CD4-positive, alpha-beta T cell treated with Interleukin-1 beta for 1 hour (primary cell): ENCODE measurements around the gene VTI1A.

Source experiments
- DNase-seq, 2 donors: peaks; one replicate each; pipeline ENCODE4 v3.0.0-alpha.2; 2020 to 2022

Gene VTI1A

DNA sequence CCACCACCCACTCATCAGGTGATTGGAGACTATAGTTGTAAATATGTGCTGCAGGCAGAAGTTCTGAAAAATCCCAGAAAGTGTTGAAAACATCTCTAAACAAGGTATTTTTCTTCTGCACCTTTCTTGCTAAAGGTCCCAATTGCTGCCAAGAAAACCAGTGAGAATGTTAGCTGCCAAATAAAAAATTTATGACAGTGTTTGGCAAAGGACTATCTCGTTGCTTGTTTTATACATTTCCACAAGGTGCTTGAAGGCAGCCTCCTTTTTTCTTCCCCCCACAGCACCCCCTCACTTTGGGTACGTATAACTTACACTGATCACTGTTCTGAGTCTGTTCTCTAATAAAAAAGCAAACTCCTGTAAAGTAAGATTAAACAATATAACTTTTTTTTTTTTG, 344.4 kb downstream of the VTI1A start:
- no peak for DNase-seq

DNA sequence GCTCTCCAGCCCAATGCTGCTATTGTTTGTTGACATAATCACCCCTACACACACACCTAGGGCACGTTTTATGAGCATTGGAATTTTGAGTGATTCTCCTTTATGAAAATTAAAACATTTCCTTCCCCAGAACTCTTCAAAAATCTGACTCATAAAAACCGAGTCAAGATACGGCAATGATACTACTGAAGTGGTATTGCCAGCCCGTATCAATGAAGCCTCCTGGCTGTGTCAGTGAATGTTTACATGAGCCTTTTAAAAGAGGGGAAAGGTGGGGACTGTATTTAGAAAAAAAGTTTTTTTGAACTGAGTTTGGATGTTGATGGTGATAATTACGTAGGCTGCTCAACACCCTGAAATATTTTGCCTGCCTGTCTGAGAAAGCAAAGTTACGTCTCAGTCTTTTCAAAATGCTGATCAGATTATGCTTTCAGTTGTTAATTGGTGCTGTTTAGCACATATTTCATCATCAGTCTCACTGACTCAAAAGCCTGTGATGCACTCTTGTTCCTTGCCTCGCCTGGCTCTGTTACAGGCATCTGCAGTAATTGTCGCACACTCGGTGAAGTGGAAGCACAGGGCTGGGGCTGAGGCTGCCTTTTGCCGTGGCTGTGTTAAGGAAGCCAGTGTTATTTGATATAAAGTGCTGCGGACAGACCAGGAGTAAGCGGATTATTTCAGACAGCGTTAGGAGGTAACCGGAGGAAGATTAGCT, 345.6 kb downstream of the VTI1A start:
- DNase-seq, result no peak

DNA sequence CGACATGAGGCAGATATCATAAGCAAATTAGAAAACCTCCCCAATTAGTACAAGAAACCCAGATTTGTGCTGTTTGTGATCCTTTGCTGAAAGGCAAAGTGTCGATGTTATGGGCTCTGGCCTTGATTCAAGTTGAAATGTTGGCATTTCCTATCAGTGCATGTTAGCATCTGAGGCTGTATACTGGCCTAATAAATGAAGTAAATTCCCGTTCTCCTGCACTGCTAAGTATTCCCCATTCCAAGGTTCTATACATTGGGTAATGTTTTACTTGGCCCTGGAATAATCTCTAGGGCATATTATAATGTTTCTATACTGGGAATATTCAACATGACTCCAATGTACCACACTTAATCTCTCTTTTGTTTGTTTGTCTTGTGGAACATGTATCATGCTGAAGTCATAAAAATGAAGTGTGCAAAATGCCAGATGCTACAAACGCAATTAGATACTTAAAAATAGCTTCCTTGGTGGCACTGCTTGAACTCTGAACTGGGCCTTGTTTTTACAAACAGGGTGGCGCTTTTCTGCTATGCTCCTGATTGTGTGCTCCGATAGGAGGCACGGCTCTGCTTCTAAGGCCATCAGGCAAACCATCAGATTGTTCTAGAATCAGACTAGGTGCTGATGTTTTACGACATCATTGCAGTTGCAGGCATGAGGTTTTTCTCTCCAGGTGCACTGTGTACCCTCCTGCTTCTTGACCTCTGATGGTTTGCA, 346.3 kb downstream of the VTI1A start:
- DNase-seq, result no peak

DNA sequence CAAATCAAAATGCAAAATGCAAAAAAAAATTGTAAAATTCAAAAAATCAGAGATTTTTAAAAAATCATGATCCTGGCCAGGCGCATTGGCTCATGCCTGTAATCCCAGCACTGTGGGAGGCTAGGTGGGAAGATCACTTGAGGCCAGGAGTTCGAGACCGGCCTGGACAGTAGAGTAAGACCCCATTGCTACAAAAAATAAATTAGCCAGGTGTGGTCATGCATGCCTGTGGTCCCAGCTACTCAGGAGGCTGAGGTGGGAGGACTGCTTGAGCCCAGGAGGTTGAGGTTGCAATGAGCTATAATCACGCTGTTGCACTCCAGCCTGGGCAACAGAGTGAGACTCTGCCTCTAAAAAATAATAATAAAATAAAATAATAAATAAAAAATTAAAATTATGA, 347.2 kb downstream of the VTI1A start:
- no peak for DNase-seq

DNA sequence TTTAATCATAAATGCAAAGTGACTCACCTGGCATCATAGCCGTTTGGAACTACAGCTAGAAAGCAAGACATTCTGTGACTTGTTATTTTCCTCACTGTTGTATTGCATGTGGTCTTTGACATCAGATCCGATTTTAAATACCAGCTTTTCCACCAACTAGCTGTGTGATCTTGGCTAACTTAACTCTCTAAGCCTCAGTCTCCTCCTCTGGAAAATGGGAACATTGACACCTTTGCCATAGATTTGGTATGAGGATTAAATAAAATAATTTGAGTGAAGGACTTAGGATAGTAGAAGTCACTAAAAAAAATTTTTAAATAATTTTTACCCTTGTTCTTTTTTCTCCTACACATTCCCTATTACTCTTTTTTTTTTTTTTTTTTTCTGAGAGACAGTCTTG, 348.1 kb downstream of the VTI1A start:
- DNase-seq, result no peak

DNA sequence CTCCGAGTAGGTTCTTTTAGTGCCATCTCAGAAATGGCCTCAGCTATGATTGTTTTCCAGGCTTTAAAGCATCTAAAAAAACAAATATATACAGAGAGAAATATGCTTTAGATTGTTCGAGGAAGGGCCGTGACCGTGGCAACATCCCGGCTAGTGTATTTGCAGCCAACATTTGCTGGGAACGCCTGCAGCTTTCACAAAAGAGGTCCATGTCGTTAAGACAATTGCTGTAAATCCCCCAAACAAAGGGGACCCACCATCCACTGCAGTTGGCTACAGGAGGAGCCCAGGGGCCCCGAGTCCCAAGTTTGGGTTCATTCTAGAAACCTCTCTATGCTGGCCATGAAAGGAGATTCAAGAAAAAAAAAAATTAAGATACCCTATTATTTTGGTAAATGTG, 350.2 kb downstream of the VTI1A start:
- DNase-seq, result no peak

DNA sequence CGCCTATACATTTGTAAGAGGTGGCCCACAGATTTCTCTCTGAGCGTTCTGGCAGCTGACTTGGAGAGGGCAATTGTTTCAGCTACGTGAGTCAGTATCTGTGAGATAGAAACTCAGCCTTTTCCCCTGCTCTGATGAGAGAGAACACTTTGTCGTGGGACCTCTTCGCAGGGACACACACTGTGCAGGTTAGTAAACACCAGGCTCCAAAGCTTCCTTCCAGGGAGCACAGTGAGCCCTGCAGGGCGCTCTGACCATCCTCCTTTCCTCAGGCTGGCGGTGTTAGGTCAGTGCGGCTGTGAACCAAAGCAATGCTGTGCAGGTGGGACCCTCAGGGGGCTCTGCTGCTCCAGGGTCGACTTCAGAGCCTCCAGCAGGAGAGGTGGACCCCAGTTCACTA, 350.8 kb downstream of the VTI1A start:
- DNase-seq, result no peak

DNA sequence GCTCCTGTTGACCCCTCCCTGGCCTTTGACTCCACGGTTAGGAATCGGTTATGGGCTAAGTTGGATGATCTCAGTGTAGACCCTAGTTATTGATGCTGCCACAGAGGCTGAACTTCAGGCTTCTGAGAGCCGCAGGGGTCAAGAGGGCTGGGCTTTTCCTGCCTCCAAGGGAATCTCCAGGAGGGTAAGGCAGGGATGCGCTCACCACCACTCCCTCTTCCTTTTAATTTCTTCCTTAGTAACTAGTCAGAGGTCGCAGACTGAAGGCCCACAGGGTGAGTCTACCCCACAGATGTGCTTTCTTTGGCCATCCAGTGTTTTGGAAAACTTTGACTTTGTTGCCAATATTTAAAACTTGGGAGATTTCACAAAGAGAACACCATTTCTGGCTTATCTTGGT, 352.0 kb downstream of the VTI1A start:
- DNase-seq, result no peak

DNA sequence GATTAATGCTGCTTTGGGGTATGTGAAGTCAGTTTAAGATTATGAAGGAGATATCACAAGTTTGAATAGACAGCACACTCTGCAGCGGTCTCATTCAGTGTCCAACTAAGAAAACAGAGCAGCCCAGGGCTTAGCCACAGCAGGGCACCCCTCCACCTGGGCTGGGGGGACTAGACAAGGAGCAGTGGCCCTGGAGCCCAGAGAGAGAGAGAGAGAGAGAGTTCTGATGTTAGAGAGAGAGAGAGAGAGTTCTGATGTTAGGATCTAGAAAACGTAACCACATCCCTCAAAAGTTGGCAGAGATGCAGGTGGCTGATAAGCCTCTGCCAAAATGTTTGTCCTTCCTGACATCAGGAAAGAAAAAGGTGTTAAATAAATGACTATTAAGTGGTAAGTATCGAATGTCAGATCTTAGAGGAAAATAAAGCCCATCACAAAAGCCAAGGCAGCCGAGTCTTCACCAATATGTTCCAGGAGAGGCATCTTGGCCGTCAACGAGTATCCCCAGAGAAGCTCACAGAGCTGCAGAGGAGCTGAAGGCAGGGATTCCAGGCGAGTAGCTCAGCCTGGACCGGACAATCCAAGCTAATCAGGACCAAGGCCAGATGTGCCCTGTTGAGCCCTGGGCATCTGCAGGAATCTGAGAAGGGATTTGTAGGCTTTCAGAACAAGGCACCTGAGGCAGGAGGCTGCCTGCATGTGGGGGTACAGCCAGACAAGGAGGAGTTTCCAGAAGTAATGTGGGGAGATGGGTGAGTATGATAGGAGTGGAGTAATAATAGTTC, 352.9 kb downstream of the VTI1A start:
- no peak for DNase-seq

DNA sequence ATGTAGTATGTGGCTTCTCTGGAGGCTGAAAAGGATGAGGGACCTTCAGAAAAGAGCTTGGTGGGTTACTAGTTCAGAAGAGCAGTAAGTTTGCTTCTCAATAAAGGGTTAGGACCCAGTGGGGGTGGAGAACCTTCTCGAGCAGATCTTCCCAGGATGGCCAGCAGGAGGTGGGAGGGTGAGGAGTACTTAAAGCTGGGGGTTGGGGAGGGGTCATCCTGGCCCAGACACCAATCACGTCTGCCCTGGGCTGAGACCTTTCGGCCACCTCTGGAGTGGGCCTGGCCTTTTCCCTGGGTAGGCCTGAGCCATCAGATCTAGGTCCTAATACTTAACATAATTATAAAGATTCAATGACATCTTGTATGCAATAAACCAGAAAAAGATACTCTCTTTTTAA, 354.0 kb downstream of the VTI1A start:
- DNase-seq, result no peak

DNA sequence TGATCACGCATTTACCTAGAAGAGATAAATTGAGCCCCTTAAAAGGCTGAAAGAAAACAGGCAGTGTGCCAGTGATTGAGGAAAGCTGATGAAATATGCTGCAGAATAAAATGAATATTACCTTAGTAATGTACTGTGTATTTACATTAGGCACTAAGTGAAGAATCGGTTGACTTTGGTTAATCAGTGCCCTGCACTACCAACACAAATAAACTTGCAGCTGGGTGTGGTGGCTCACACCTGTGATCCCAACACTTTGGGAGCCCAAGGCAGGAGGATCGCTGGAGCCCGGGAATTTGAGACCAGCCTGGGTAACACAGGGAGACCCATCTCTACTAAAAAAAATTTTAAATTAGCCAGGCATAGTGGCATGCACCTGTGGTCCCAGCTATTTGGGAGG, 354.7 kb downstream of the VTI1A start:
- no peak for DNase-seq

DNA sequence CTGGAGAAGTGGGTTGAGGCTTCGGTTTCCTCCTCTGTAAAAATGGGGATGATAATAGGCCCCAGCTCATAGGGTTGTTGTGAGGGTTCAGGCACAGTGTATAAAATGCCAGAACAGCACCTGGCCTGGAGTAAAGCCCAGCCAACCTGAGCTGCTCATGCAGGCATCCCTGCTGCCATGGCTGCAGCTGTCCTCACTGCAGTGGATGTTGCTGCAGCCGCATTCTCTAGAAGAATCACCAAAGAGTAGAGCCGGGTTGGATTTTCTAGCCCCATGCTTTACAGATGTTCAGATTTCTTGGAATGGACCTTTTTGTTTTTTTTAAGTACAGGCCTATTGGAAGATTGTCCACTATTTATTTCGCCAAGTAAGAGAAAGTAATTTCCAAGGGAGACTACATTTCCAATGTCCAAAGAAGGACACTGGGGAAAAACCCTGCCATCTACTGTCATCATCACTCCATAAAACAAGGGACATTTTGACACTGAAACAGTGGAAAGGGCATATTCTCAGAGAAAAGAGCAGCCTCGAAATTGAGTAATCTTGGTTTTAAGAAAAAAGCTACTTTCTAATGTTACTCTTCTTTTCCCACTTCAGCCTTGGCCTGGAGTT, 355.5 kb downstream of the VTI1A start:
- DNase-seq, result no peak

DNA sequence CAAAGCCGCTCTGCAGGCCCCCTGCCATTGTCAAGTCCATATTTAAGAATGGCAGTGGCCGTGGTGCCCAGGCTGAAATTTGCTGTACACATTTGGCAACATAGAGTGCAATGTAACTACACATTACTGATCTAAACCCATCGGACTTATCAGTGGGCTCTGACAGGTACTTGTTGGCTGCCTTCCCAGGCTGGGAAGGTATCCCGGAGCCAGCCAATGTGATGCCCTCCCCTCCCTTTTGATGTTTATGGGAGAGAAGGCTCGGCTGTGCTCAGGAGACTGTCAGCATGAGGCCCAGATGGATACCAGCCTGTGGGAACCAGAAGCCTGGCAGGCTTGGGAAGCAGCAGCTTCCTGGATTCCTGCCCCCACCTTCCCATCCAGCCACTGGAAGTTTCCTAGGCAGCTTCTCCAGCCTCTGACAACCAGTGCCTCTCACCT, 357.0 kb downstream of the VTI1A start:
- no peak for DNase-seq

DNA sequence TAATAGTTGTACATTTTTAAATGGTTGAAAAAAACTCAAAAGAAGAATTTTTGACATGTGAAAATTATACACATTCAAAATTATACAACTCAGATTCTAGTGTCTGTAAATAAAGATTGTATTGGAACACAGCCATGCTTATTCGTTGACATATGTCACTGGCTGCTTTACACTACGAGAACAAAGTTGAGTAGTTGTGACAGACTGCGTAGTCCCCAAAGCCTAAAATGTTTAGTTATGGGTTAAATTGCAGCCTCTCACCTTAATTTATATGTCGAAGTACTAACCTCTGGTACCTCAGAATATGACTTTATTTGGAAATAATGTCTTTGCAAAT, 358.2 kb downstream of the VTI1A start:
- no peak for DNase-seq

DNA sequence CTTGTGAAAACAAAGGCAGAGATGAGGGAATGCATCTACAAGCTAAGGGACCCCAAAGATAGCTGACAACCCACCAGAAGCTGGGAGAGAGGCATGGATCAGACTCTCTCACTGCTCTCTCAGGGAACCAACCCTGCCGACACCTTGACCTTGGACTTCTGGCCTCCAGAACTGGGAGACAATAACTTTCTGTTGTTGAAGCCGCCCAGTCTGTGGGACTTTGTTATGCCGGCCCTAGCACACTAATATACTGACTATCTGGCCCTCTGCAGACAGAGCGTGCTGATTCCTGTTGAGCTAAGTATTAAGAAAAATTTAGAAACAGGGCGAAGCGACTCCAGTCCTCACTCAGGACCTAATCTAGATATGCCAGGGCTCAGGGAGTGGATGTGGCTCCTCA, 358.7 kb downstream of the VTI1A start:
- DNase-seq, result no peak

DNA sequence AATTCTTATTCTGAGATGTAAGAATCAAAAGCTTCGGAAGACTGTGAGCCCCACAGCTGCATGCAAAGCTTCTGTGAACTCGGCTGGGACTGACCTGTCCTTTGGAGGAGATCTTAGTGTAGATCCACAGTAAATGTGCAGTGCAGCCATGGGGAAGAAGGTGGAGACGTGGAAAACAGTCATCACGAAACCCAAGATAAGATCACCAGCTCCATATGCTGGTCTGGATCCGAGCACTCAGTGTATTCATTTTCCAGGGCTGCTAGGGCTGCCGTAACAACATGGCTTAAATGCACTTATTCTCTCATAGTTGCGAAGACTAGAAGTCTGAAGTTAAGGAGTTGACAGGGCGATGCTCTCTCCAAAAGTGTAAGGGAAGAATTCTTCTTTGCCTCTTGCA, 360.0 kb downstream of the VTI1A start:
- DNase-seq, result no peak

DNA sequence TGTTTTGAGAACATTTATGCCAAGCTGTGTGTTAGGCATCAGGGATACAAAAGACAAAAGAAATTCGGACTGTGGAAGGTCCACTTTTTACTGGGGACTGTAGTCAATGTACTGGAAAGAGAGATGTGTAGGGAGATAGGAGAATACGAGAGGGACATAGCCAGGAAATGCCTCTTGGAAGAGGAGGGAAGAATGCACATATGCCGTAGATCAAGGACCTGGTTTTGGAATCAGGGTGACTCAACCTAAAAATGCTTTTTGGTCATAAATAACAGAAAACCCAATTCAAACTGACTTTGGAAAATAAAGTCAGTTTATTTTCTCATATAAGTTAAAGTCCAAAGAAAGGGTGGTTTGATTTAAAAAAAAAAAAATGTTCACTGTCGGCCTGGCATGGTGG, 362.7 kb downstream of the VTI1A start:
- DNase-seq, result no peak

DNA sequence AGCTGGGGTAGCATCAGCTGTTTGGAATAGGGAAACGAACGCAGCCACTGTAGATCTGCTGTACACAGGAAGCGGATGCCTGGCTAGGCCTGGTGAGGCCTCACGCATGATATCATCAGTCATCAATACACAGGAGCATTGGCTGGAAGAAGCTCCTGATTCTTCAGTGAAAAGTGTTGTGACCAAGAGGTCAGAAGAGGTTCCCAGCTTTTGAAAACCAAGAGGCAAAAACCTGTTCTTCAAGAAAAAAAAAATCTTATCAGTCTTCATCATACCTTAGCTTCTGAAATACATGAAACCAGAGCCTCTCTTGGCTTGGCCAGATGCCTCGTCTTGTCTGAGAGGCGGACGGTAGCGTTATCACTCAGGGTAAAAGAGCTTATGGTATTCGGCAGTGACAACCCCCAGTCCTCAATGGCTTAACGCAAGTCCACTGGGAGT, 363.7 kb downstream of the VTI1A start:
- DNase-seq, result no peak

DNA sequence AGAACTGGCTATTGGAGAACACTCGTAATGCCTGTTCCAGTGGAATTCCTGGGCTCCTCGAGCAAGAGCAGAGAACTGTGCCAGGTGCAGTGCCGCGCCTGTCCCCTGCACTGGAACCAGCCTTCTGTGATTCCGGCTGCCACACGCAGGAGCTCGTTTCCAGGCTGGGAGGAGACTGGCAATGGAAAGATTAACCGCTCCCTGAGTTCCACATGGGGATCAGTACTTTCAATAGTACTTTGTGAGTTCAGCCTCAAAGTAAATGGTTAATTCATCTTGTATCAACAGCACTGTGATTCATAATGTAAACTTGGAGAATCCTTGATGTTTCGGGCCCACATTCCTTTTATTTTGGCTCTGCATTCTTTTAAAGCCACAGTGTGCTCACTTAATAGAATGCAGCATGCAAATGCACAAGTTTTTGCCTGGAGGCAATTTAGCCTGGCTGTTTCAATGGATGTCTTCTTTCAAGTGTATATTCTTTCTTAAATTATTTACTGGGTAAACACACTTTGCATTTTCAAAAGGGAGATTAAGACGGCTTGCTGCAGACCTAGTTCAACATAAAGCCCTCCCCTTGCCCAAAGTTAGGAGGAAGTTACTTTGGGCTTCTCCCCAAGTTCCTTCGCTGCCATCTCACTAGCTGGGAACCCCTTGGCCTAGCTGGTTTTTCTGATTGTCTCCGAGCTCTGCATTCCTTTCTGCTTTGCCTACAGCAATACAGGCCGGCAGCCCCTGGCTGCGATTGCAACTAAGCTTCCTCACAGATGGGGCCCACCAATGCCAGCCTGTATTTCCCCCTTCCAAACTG, 364.9 kb downstream of the VTI1A start:
- DNase-seq, result no peak

DNA sequence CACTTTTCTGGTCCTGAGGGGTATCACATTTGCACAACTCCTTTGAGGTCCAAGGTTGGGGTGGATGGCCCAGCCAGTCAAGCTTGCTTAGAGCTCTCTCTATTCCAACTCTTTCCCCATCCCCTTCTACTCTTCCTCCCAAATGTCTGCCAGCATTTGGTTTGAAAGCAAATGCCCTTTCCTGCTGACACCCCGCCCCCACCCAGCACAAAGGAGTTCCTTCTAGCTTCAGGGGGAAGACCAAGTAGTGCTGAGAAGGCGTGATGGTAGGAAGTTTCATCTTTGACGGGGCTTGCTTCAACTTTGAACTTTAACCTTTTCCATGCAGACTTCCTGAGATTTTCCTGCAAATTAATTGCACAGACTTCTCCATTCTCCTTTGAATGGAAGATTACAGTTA, 365.6 kb downstream of the VTI1A start:
- DNase-seq, result no peak

DNA sequence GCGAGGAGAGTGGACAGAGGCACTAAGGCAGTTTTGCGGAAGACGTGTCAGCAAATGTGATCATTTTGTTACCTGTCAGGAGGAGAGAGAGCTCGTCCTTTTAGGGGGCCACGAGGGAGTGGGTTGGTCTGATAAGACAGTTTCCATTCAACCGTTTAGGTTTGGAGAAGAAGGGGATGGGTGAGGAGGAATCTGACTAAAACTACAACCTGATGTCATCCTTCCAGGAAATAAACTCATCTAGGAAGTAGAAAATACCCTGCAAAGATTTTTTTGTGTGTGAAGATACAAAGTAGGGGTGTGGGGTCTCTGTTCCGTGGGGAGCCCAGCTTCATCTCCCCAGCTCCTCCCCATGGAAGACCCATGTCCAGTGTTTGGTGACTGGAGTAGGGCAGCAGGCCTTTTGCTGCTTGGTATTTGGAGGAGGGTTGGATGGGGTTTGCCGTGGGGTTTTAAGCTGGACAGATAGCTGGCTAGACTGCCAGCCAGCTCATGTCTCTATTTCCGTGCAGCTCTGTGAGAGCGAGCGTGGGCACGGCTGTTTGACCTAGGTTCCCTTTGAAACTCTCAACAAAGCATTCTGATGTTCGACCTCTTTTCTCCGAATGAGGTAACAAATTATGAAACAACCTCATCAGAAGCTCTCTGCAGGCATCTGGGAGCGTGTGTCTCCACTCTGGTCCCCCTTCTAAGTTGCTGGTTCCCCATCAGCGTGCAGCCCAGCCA, 367.0 kb downstream of the VTI1A start:
- no peak for DNase-seq
